Ramos (cell line): ENCODE measurements around the gene ETFBKMT.
"Not testable (repeated sequence)": the region's sequence is repeated elsewhere in the genome, so short reads cannot be mapped to it uniquely, and the experiment has no call there.

Experiments
- in situ Hi-C: fragments of 300-500 bp; cut with MboI; formaldehyde crosslinking; loops from one replicate; pipeline ENCODE4 v1.14.3; 2022; ENCODE audit warnings: low sequenced_read_pairs; ENCODE audit not compliant: unreplicated experiment

Gene ETFBKMT

GRCh38 chr12:31712877-31713276 lies 53.4 kb downstream of the ETFBKMT start:
- in situ Hi-C loops = no loop called here

- in situ Hi-C loops = no loop called here
Observed at GRCh38 chr12:31714406-31715271, 55.2 kb downstream of the ETFBKMT start.

GRCh38 chr12:31715283-31715825 lies 55.9 kb downstream of the ETFBKMT start:
- in situ Hi-C loops = no loop called here

- in situ Hi-C loops = not testable (repeated sequence)
Observed at GRCh38 chr12:31716998-31717397, 57.5 kb downstream of the ETFBKMT start.

- in situ Hi-C loops = not testable (repeated sequence)
Observed at GRCh38 chr12:31718542-31719198, 59.2 kb downstream of the ETFBKMT start.

- in situ Hi-C loops = no loop called here
Observed at GRCh38 chr12:31722580-31722979, 63.1 kb downstream of the ETFBKMT start.
